ENCODE results near the gene DGAT2. TPM values are rescaled to one million over a fixed set of nuclear protein-coding genes. Genes with fewer than 3 reads are reported as not detected.
A peak's percentile ranks its signal among the peaks of the same experiment; 100 is the strongest.

DGAT2 gene
- 10 to 100 TPM in 1 of 2 donors, 1 to 10 TPM in 1; 9.3 to 38.6 TPM for total RNA-seq

- Histone ChIP-seq H3K27me3 (no peaks in the 10 kb centered on the region), H3K36me3 (replicated peaks in 1 of 2; ENCODE audit: insufficient read depth in 1 of 2, low read depth in 2 of 2) (no peaks in the 10 kb centered on the region), H3K4me1 (peaks cover 19% of the 10 kb centered on the region), H3K27ac (peak within 1 kb of the TSS in 1 of 4 donors; percentile 35), H3K4me3 (peak within 1 kb of the TSS in 1 of 2 donors; percentile 5), H3K9me3 (no peaks in the 10 kb centered on the region)
- TF ChIP-seq CTCF (IDR thresholded peaks at IDR 0.05) (peak in 3 of 7 experiments; percentile 6 to 38 (median 12)), POLR2A (IDR thresholded peaks at IDR 0.05) (no peak)
- peak; percentile 67 to 81 (median 74) for DNase-seq
- ATAC-seq, result peak; percentile 89
- intact Hi-C loops (cut with DNase I), result no loop called here
- WGBS, 2 donors, result 3 to 51% methylated on average over 5 to 65 of the region's 66 CpGs
Measured at GRCh38 chr11:75768112-75768908, at the start of gene DGAT2. Gene DGAT2, plus strand, starts transcription at chr11:75768778. Its CDS starts 214 bp downstream, at chr11:75768992.

- 91 to 92% methylated on average over 13 to 14 of the region's 14 CpGs for WGBS, 2 donors
- no peak for ATAC-seq
- Histone ChIP-seq H3K9me3 (no peaks in the 10 kb centered on the region), H3K27me3 (no peaks in the 10 kb centered on the region), H3K27ac (no peak overlapping the region), H3K36me3 (replicated peaks in 1 of 2; ENCODE audit: insufficient read depth in 1 of 2, low read depth in 2 of 2) (no peaks in the 10 kb centered on the region), H3K4me1 (no peaks in the 10 kb centered on the region), H3K4me3 (no peak overlapping the region)
- intact Hi-C loops (cut with DNase I), result no loop called here
- TF ChIP-seq POLR2A (IDR thresholded peaks at IDR 0.05) (no peak), CTCF (IDR thresholded peaks at IDR 0.05) (no peak)
- no peak for DNase-seq
Measured at GRCh38 chr11:75719340-75720239, 49.0 kb upstream of the DGAT2 start.

- TF ChIP-seq POLR2A (IDR thresholded peaks at IDR 0.05), result no peak
- TF ChIP-seq CTCF (IDR thresholded peaks at IDR 0.05), result no peak
- intact Hi-C loops (cut with DNase I), result no loop called here
- no peak overlapping the region for H3K4me3 ChIP-seq
- DNase-seq (no peak), ATAC-seq (no peak)
- no peak overlapping the region for H3K27ac ChIP-seq
- no peaks in the 10 kb centered on the region for H3K36me3 ChIP-seq (replicated peaks in 1 of 2; ENCODE audit: insufficient read depth in 1 of 2, low read depth in 2 of 2)
- WGBS, 2 donors, result 83 to 86% methylated on average over 6 of the region's 6 CpGs
- no peaks in the 10 kb centered on the region for H3K9me3 ChIP-seq
- no peaks in the 10 kb centered on the region for H3K4me1 ChIP-seq
- H3K27me3 ChIP-seq, result no peaks in the 10 kb centered on the region
Measured at GRCh38 chr11:75720639-75721038, 47.9 kb upstream of the DGAT2 start.

GRCh38 chr11:75721852-75722668 lies 46.5 kb upstream of the DGAT2 start:
- no peak overlapping the region for H3K4me3 ChIP-seq
- H3K27me3 ChIP-seq, result no peaks in the 10 kb centered on the region
- intact Hi-C loops (cut with DNase I), result no loop called here
- no peaks in the 10 kb centered on the region for H3K4me1 ChIP-seq
- no peaks in the 10 kb centered on the region for H3K9me3 ChIP-seq
- 69 to 72% methylated on average over 13 to 14 of the region's 14 CpGs for WGBS, 2 donors
- TF ChIP-seq CTCF (IDR thresholded peaks at IDR 0.05) (no peak), POLR2A (IDR thresholded peaks at IDR 0.05) (no peak)
- no peak overlapping the region for H3K27ac ChIP-seq
- DNase-seq (no peak), ATAC-seq (no peak)
- H3K36me3 ChIP-seq (replicated peaks in 1 of 2; ENCODE audit: insufficient read depth in 1 of 2, low read depth in 2 of 2), result no peaks in the 10 kb centered on the region

All from body of pancreas (tissue), 4 donors.